Measurements from ENCODE around the gene TNRC6A. TPM values are rescaled to one million over a fixed set of nuclear protein-coding genes. Genes with fewer than 3 reads are reported as not detected.

TNRC6A gene
- total and polyA plus RNA-seq, 2 of the 13 experiments (the other 11 are each of a cell fraction or from before 2014, with no cell fraction given): 30.9 to 43.6 TPM

DNA sequence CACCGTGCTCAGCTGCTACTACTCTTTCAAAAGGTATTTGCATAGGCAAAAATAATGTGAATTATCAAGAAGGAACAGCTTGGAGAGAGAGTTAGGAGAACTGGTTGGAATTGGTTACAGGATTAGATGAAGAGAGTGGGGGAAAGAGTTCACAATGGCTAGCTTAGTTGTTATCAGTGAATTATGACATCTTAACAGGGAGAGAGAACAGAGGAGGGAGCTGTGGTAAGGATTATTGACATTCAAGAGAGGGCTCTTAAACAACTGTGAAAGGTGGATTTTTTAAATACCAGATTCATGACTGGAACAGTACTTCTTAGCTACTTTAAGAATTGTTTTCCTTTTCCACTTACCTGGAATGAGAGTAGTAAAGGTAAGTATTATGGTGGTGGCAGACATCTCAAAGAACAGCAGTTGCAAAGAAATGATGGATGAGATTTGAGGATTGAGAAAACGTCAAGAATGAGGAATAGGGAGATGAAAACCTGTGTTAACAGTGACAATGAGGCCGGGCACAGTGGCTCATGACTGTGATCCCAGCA, 72.4 kb downstream of the TNRC6A start:
- BruUV-seq (replicated peaks): no TSS peak
- TF ChIP-seq ZFP90 (CRISPR knock-in tag; IDR thresholded peaks at IDR 0.05; ENCODE audit: borderline replicate concordance): no peak
- no peak for TF ChIP-seq MTA3 (CRISPR knock-in tag; IDR thresholded peaks at IDR 0.05)
- TF ChIP-seq, protein P1, sequence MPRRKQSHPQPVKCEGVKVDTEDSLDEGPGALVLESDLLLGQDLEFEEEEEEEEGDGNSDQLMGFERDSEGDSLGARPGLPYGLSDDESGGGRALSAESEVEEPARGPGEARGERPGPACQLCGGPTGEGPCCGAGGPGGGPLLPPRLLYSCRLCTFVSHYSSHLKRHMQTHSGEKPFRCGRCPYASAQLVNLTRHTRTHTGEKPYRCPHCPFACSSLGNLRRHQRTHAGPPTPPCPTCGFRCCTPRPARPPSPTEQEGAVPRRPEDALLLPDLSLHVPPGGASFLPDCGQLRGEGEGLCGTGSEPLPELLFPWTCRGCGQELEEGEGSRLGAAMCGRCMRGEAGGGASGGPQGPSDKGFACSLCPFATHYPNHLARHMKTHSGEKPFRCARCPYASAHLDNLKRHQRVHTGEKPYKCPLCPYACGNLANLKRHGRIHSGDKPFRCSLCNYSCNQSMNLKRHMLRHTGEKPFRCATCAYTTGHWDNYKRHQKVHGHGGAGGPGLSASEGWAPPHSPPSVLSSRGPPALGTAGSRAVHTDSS (CRISPR knock-in tag; conservative IDR thresholded peaks at IDR 0.05): no peak
- TF ChIP-seq ZSCAN22 (CRISPR knock-in tag; IDR thresholded peaks at IDR 0.05): no peak
- no peak for TF ChIP-seq ETV5 (CRISPR knock-in tag; IDR thresholded peaks at IDR 0.05; ENCODE audit: borderline replicate concordance)
- no peak for TF ChIP-seq ZNF530 (CRISPR knock-in tag; IDR thresholded peaks at IDR 0.05; ENCODE audit: low read depth)
- TF ChIP-seq, protein P2, sequence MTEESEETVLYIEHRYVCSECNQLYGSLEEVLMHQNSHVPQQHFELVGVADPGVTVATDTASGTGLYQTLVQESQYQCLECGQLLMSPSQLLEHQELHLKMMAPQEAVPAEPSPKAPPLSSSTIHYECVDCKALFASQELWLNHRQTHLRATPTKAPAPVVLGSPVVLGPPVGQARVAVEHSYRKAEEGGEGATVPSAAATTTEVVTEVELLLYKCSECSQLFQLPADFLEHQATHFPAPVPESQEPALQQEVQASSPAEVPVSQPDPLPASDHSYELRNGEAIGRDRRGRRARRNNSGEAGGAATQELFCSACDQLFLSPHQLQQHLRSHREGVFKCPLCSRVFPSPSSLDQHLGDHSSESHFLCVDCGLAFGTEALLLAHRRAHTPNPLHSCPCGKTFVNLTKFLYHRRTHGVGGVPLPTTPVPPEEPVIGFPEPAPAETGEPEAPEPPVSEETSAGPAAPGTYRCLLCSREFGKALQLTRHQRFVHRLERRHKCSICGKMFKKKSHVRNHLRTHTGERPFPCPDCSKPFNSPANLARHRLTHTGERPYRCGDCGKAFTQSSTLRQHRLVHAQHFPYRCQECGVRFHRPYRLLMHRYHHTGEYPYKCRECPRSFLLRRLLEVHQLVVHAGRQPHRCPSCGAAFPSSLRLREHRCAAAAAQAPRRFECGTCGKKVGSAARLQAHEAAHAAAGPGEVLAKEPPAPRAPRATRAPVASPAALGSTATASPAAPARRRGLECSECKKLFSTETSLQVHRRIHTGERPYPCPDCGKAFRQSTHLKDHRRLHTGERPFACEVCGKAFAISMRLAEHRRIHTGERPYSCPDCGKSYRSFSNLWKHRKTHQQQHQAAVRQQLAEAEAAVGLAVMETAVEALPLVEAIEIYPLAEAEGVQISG (CRISPR knock-in tag; IDR thresholded peaks at IDR 0.05): no peak
- no peak for TF ChIP-seq MYNN (CRISPR knock-in tag; IDR thresholded peaks at IDR 0.05; ENCODE audit: low read depth)
- no peak for TF ChIP-seq SIX1 (CRISPR knock-in tag; IDR thresholded peaks at IDR 0.05; ENCODE audit: borderline replicate concordance)
- TF ChIP-seq NCOR1 (IDR thresholded peaks at IDR 0.05; ENCODE audit: borderline replicate concordance, low read length): no peak
- TF ChIP-seq, protein P3, sequence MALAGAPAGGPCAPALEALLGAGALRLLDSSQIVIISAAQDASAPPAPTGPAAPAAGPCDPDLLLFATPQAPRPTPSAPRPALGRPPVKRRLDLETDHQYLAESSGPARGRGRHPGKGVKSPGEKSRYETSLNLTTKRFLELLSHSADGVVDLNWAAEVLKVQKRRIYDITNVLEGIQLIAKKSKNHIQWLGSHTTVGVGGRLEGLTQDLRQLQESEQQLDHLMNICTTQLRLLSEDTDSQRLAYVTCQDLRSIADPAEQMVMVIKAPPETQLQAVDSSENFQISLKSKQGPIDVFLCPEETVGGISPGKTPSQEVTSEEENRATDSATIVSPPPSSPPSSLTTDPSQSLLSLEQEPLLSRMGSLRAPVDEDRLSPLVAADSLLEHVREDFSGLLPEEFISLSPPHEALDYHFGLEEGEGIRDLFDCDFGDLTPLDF (CRISPR knock-in tag; IDR thresholded peaks at IDR 0.05): no peak
- no peak for TF ChIP-seq ZFX (CRISPR knock-in tag; IDR thresholded peaks at IDR 0.05; ENCODE audit: low read depth)
- TF ChIP-seq PHF8 (CRISPR knock-in tag; IDR thresholded peaks at IDR 0.05): no peak

More for the DNA sequence above, 72.4 kb downstream of the TNRC6A start:
- in situ Hi-C loops (cut with HindIII; ENCODE audit: extremely low pct_ligation_motif_present, low pct_unique_long_range_greater_than_20kb): no loop called here
- POLR2A ChIA-PET: no interaction called here
- ATAC-seq (no peak), DNase-seq (ENCODE audit: low spot score) (no peak), FAIRE-seq (no peak)
- intact Hi-C loops (cut with micrococcal nuclease; ENCODE audit: unreplicated experiment): loop anchor here (10.0 kb wide), 1 partner anchor 287 kb away; no protein-coding TSS in a partner anchor
- Histone ChIP-seq H3K4me2 (ENCODE audit: low read depth, low read length) (no peak overlapping the region), H2AFZ (ENCODE audit: low read length) (no peak overlapping the region), H3K27me3 (ENCODE audit: control insufficient read depth in 1 of 2, insufficient read depth in 2 of 2, low read length in 2 of 2) (no peaks in the 10 kb centered on the region), H3K9ac (ENCODE audit: insufficient read depth, low read depth, low read length) (no peak overlapping the region), H3K79me2 (ENCODE audit: insufficient read depth, low read length) (no peaks in the 10 kb centered on the region), H3K4me3 (replicated peaks in 1 of 3; ENCODE audit: insufficient read depth in 1 of 3, low read depth in 2 of 3, low read length in 3 of 3) (no peak overlapping the region), H3K36me3 (replicated peaks in 1 of 2; ENCODE audit: control insufficient read depth in 1 of 2, insufficient read depth in 2 of 2, low read length in 2 of 2) (peaks cover 44 to 98% of the 10 kb centered on the region in 2 experiments), H3K9me3 (ENCODE audit: low read length) (no peaks in the 10 kb centered on the region), H4K20me1 (ENCODE audit: insufficient read depth, low read length) (no peaks in the 10 kb centered on the region), H3K4me1 (ENCODE audit: insufficient read depth, low read length) (no peaks in the 10 kb centered on the region), H3K27ac (ENCODE audit: extremely low read length, insufficient read depth, low read length) (no peak overlapping the region)
- CTCF ChIA-PET (ENCODE audit: low intra/inter-chr PET ratio, low total read pairs): no interaction called here
- 98% methylated on average over 3 of the region's 3 CpGs for WGBS (ENCODE audit: low lambda C conversion rate)
